Calu3 (cell line): Measurements from ENCODE around the gene MSI2. TPM values are rescaled to one million over a fixed set of nuclear protein-coding genes. Genes with fewer than 3 reads are reported as not detected.

Source experiments
- BruUV-seq: library from RNA; stranded (reverse); fragments of 400-500 nt; replicated peaks from 2 replicates; lab custom pipeline; 2021; lab: Mats Ljungman, UMichigan
- CTCF ChIA-PET: fragments of 300-600 bp; sonication (Branson Sonifier 250); formaldehyde crosslinking; loops from one replicate; lab custom pipeline; 2022; ENCODE audit warnings: antibody characterized with exemption; lab: Charles Lee
- DNase-seq: peaks from one replicate; pipeline ENCODE4 v3.0.0; 2022
- H3K27ac Mint-ChIP-seq: one replicate; pipeline ENCODE4 v1.8.0; 2022; ENCODE audit warnings: mixed read lengths; ENCODE audit not compliant: unreplicated experiment
- H3K27me3 Mint-ChIP-seq: one replicate; pipeline ENCODE4 v1.8.0; 2022; ENCODE audit warnings: mixed read lengths; ENCODE audit not compliant: unreplicated experiment
- H3K36me3 Mint-ChIP-seq: one replicate; pipeline ENCODE4 v1.8.0; 2022; ENCODE audit warnings: mild to moderate bottlenecking, moderate library complexity, mixed read lengths; ENCODE audit not compliant: insufficient read depth, unreplicated experiment
- H3K4me1 Mint-ChIP-seq: one replicate; pipeline ENCODE4 v1.8.0; 2022; ENCODE audit warnings: mild to moderate bottlenecking, low read depth, mixed read lengths; ENCODE audit not compliant: unreplicated experiment
- H3K4me3 Mint-ChIP-seq: one replicate; pipeline ENCODE4 v1.8.0; 2022; ENCODE audit warnings: mild to moderate bottlenecking, low read depth, moderate library complexity, mixed read lengths; ENCODE audit not compliant: unreplicated experiment
- H3K9me3 Mint-ChIP-seq: one replicate; pipeline ENCODE4 v1.8.0; 2022; ENCODE audit warnings: low read depth, mixed read lengths; ENCODE audit not compliant: unreplicated experiment
- CTCF ChIP-seq: fragments of 200-600 bp; IDR thresholded peaks from one replicate; pipeline ENCODE4 v1.8.0; 2022; ENCODE audit warnings: antibody characterized with exemption; ENCODE audit not compliant: unreplicated experiment
- intact Hi-C: fragments of 100-400 bp; cut with micrococcal nuclease; formaldehyde crosslinking; loops from one replicate; pipeline ENCODE4 v1.10.0; 2022; ENCODE audit not compliant: unreplicated experiment
- total RNA-seq: library from RNA; stranded (reverse); gene quantifications from 2 replicates; pipeline ENCODE4 v1.2.3, GENCODE V29; 2022

MSI2 gene
- total RNA-seq, 1 experiment from 2014 or later, result 66.4 TPM

DNA sequence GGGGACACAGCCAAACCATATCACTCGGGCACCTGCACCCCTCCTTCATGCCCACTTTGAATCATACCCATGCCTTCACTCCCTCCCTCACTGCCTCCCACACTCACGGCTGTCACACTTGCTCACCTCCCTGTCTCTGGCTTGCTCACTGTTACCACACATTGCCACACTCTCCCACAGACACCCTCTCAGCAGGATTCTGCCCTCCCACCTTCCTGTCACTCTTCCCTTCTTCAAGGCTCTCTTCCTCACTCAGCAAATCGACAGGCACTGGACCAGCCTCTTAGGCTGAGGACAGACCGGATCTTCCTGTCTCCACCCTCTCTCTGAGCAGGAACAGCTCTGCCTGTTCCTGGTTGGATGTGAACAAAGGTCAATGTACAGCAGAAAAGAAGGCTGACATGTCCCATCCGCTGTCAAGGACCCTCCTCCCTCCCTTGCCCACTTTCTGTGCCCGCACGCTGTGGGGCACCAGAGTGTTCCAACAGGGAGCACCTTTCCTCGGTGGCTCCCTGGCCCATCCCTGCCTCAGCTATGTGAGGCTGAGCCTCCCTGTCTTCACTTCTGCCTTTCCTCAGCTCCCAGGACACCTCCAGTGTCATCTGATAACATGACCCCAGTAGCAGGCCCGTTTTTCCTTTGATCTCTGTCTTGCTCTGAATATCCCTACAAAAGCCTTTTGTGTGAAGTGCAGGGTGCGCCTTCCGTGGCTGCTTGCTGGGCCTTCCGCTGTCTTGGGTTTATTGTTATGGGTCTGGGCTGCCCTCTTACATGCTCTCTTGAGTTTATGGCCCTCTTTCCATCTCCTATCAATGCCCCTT, 441.8 kb downstream of the MSI2 start:
- no peaks in the 10 kb centered on the region for H3K36me3 Mint-ChIP-seq
- CTCF ChIA-PET, result no interaction called here
- no peak overlapping the region for H3K27ac Mint-ChIP-seq
- intact Hi-C loops, result no loop called here
- TF ChIP-seq CTCF, result no peak
- BruUV-seq, result no TSS peak
- H3K27me3 Mint-ChIP-seq, result no peaks in the 10 kb centered on the region
- H3K4me3 Mint-ChIP-seq, result no peak overlapping the region
- H3K4me1 Mint-ChIP-seq, result no peaks in the 10 kb centered on the region
- no peak for DNase-seq
- peaks cover 2% of the 10 kb centered on the region for H3K9me3 Mint-ChIP-seq

GRCh38 chr17:57699751-57700219, 443.5 kb downstream of the MSI2 start:
- Mint-ChIP-seq H3K27ac (no peak overlapping the region), H3K36me3 (no peaks in the 10 kb centered on the region), H3K27me3 (no peaks in the 10 kb centered on the region), H3K9me3 (peaks cover 2% of the 10 kb centered on the region), H3K4me3 (no peak overlapping the region), H3K4me1 (no peaks in the 10 kb centered on the region)
- CTCF ChIA-PET, result no interaction called here
- no TSS peak for BruUV-seq
- no peak for DNase-seq
- no peak for TF ChIP-seq CTCF
- intact Hi-C loops, result no loop called here

DNA sequence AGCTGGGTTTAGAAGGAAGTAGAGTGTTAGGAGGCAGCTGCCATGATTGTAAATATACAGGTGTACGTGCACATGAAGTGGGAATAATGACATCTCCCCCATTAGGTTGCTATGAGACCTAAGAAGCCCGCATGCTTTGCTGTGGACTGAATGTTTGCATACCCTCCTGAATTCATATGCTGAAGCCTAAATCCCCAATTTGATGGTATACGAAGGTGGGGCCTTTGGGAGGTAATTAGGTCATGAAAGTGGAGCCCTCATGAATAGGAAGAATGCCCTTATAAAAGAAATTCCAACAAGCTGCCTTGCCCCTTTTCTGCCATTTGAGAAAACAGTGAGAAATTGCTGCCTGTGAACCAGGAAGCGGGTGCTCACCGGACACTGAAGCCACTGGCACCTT, 444.8 kb downstream of the MSI2 start:
- intact Hi-C loops, result no loop called here
- Mint-ChIP-seq H3K9me3 (no peaks in the 10 kb centered on the region), H3K4me1 (peaks cover 4% of the 10 kb centered on the region), H3K4me3 (no peak overlapping the region), H3K27ac (no peak overlapping the region), H3K36me3 (no peaks in the 10 kb centered on the region), H3K27me3 (peaks cover 5% of the 10 kb centered on the region)
- CTCF ChIA-PET, result no interaction called here
- no peak for DNase-seq
- TF ChIP-seq CTCF, result no peak
- BruUV-seq, result no TSS peak

GRCh38 chr17:57703273-57703672, 446.9 kb downstream of the MSI2 start:
- Mint-ChIP-seq H3K36me3 (peaks cover under 1% of the 10 kb centered on the region), H3K4me3 (no peak overlapping the region), H3K27me3 (peaks cover 27% of the 10 kb centered on the region), H3K27ac (no peak overlapping the region), H3K4me1 (peaks cover 11% of the 10 kb centered on the region), H3K9me3 (no peaks in the 10 kb centered on the region)
- CTCF ChIA-PET, result no interaction called here
- no peak for TF ChIP-seq CTCF
- no TSS peak for BruUV-seq
- no peak for DNase-seq
- intact Hi-C loops, result no loop called here
